Fibroblast of lung (primary cell): ENCODE data around the gene FSTL4.

ENCODE experiments used
- CTCF ChIP-seq, 2 donors: IDR thresholded peaks in 1 of 2; conservative IDR thresholded peaks in 1 of 2; 1 replicate in 1 of 2; 2 replicates in 1 of 2; pipeline ENCODE4 v1.5.1; 2011 to 2012; ENCODE audit warnings: low read length in 2 of 2, control low read depth in 1 of 2, inconsistent platforms in 1 of 2, low read depth in 1 of 2, mild to moderate bottlenecking in 1 of 2
- EZH2 ChIP-seq: IDR thresholded peaks from 2 replicates; pipeline ENCODE4 v1.5.1; 2012; ENCODE audit warnings: low read length, control low read depth, mild to moderate bottlenecking; ENCODE audit errors: missing control alignments

- TF ChIP-seq CTCF (conservative IDR thresholded peaks at IDR 0.05 in 1 of 2, IDR thresholded peaks at IDR 0.05 in 1 of 2; ENCODE audit: low read depth in 1 of 2, low read length in 2 of 2) = no peak
- TF ChIP-seq EZH2 = no peak
Observed at GRCh38 chr5:133642153-133642722, 29.9 kb upstream of the FSTL4 start.
